Keratinocyte (primary cell): Measurements from ENCODE around the gene PDE1C. TPM values are rescaled to one million over a fixed set of nuclear protein-coding genes. Genes with fewer than 3 reads are reported as not detected.

Experiments used
- DNase-seq: peaks from one replicate; pipeline ENCODE4 v3.0.0-alpha.2; 2011; ENCODE audit warnings: low read depth, missing footprints, low spot score
- FAIRE-seq: peaks from 2 replicates; lab custom pipeline; 2011; peaks lifted over from hg19 to GRCh38; lab: Jason Lieb, UNC
- H2AFZ ChIP-seq: 2 replicates; pipeline ENCODE4 v1.6.0; 2012; ENCODE audit warnings: low read length, control low read depth, inconsistent platforms; ENCODE audit not compliant: control insufficient read depth
- H3K27ac ChIP-seq: 2 replicates; pipeline ENCODE4 v1.5.1; 2011; ENCODE audit warnings: low read length; ENCODE audit not compliant: control insufficient read depth, insufficient read depth
- H3K27me3 ChIP-seq: 3 replicates; pipeline ENCODE4 v1.6.0; 2011; ENCODE audit warnings: low read length; ENCODE audit not compliant: control insufficient read depth, insufficient read depth; ENCODE audit errors: extremely low read depth
- H3K36me3 ChIP-seq, 2 experiments: 2 replicates in 1 of 2; 3 replicates in 1 of 2; pipeline ENCODE4 v1.5.1; 2011; ENCODE audit warnings: low read length in 2 of 2, mild to moderate bottlenecking in 1 of 2; ENCODE audit not compliant: control insufficient read depth in 2 of 2, insufficient read depth in 2 of 2; ENCODE audit errors: extremely low read depth in 1 of 2
- H3K4me1 ChIP-seq: 3 replicates; pipeline ENCODE4 v1.5.1; 2011; ENCODE audit warnings: low read length; ENCODE audit not compliant: control insufficient read depth, insufficient read depth; ENCODE audit errors: extremely low read depth
- H3K4me2 ChIP-seq: 3 replicates; pipeline ENCODE4 v1.6.0; 2011; ENCODE audit warnings: low read depth, low read length; ENCODE audit not compliant: control insufficient read depth, insufficient read depth; ENCODE audit errors: extremely low read depth
- H3K4me3 ChIP-seq, 3 experiments: fragments of 200-600 bp in 1 of 3; sonication (generic) in 1 of 3; 2 replicates in 2 of 3; 3 replicates in 1 of 3; pipeline ENCODE4 v1.5.1; 2011 to 2016; ENCODE audit warnings: low read length in 3 of 3, mild to moderate bottlenecking in 3 of 3, control low read depth in 2 of 3, inconsistent platforms in 1 of 3, low read depth in 1 of 3, mixed read lengths in 1 of 3, mixed run types in 1 of 3, moderate library complexity in 1 of 3; ENCODE audit not compliant: control insufficient read depth in 2 of 3, insufficient read depth in 2 of 3; ENCODE audit errors: extremely low read depth in 1 of 3
- H3K79me2 ChIP-seq: 2 replicates; pipeline ENCODE4 v1.6.0; 2012; ENCODE audit warnings: low read length; ENCODE audit not compliant: control insufficient read depth, insufficient read depth
- H3K9ac ChIP-seq: 3 replicates; pipeline ENCODE4 v1.6.0; 2011; ENCODE audit warnings: low read length; ENCODE audit not compliant: control insufficient read depth, insufficient read depth; ENCODE audit errors: extremely low read depth
- H3K9me1 ChIP-seq: 3 replicates; pipeline ENCODE4 v1.6.0; 2011; ENCODE audit warnings: low read length; ENCODE audit not compliant: control insufficient read depth, insufficient read depth; ENCODE audit errors: extremely low read depth
- H3K9me3 ChIP-seq: 2 replicates; pipeline ENCODE4 v1.5.1; 2012; ENCODE audit warnings: low read depth, low read length; ENCODE audit not compliant: control insufficient read depth
- H4K20me1 ChIP-seq: 3 replicates; pipeline ENCODE4 v1.6.0; 2011; ENCODE audit warnings: low read length; ENCODE audit not compliant: control insufficient read depth, insufficient read depth; ENCODE audit errors: extremely low read depth
- EZH2 ChIP-seq: IDR thresholded peaks from one replicate; pipeline ENCODE4 v1.6.1; 2012; ENCODE audit warnings: inconsistent platforms, mild to moderate bottlenecking, low read length, moderate library complexity
- dilution Hi-C: fragments of 300-500 bp; cut with MboI; formaldehyde crosslinking; loops from one replicate; pipeline ENCODE4 v1.7.0; 2020; ENCODE audit warnings: low sequenced_read_pairs; ENCODE audit not compliant: extremely low pct_ligation_motif_present
- polyA plus RNA-seq, 5 experiments: library from polyadenylated mRNA; depleted of rRNA in 3 of 5; stranded (reverse) in 3 of 5; stranded (forward) in 1 of 5; unstranded in 1 of 5; fragments of >200 nt; gene quantifications; 1 replicate in 1 of 5; 2 replicates in 3 of 5; 3 replicates in 1 of 5; pipeline versions ENCODE4 v1.2.1 to v1.2.3, GENCODE V29; 2011 to 2012; ENCODE audit warnings: missing spikeins in 2 of 5, low read depth in 1 of 5, low replicate concordance in 1 of 5
- TF ChIP-seq, protein P1 (sequence below), 3 experiments: IDR thresholded peaks in 1 of 3; conservative IDR thresholded peaks in 1 of 3; optimal IDR thresholded peaks in 1 of 3; 2 replicates in 2 of 3; 3 replicates in 1 of 3; pipeline versions ENCODE3 to v1.5.1; 2011; ENCODE audit warnings: low read length in 3 of 3, mild to moderate bottlenecking in 3 of 3, moderate library complexity in 2 of 3, control low read depth in 1 of 3, inconsistent platforms in 1 of 3; ENCODE audit not compliant: insufficient read depth in 2 of 3; ENCODE audit errors: extremely low read depth in 1 of 3

Gene PDE1C
- polyA plus RNA-seq, 1 donor (not counting 4 experiments of a cell fraction or from before 2014, with no cell fraction given) = 2.5 TPM

DNA sequence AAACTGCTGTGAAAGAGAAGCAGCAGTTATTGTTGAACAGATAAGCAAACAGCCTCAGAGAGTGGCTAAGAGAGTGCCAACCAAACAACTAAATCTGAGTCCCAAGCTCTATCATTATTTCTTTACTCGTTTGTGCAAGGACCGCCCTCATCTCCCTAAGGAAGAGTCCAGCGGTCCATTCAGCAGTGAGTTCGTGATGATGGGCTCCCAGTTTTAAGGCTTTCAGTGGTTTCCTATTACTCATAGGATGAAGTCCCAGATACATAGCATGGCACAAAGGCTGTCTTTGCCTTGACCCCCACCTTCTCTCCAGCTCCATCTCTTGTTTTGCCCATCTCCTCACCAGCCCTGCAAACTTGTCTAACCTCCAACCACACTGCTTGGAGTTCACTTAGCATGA, 24.3 kb upstream of the PDE1C start:
- DNase-seq (no peak), FAIRE-seq (no peak)
- Histone ChIP-seq H3K4me1 (peaks cover 7% of the 10 kb centered on the region), H3K36me3 (no peaks in the 10 kb centered on the region), H3K27ac (no peak overlapping the region), H4K20me1 (no peaks in the 10 kb centered on the region), H2AFZ (no peak overlapping the region), H3K4me2 (no peak overlapping the region), H3K9me1 (no peaks in the 10 kb centered on the region), H3K27me3 (no peaks in the 10 kb centered on the region), H3K4me3 (no peak overlapping the region), H3K9ac (no peak overlapping the region), H3K9me3 (no peaks in the 10 kb centered on the region), H3K79me2 (no peaks in the 10 kb centered on the region)
- dilution Hi-C loops = no loop called here
- TF ChIP-seq, protein P1, sequence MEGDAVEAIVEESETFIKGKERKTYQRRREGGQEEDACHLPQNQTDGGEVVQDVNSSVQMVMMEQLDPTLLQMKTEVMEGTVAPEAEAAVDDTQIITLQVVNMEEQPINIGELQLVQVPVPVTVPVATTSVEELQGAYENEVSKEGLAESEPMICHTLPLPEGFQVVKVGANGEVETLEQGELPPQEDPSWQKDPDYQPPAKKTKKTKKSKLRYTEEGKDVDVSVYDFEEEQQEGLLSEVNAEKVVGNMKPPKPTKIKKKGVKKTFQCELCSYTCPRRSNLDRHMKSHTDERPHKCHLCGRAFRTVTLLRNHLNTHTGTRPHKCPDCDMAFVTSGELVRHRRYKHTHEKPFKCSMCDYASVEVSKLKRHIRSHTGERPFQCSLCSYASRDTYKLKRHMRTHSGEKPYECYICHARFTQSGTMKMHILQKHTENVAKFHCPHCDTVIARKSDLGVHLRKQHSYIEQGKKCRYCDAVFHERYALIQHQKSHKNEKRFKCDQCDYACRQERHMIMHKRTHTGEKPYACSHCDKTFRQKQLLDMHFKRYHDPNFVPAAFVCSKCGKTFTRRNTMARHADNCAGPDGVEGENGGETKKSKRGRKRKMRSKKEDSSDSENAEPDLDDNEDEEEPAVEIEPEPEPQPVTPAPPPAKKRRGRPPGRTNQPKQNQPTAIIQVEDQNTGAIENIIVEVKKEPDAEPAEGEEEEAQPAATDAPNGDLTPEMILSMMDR (optimal IDR thresholded peaks at IDR 0.05 in 1 of 3, IDR thresholded peaks at IDR 0.05 in 1 of 3, conservative IDR thresholded peaks at IDR 0.05 in 1 of 3; ENCODE audit: extremely low read depth in 1 of 3, insufficient read depth in 2 of 3, low read length in 3 of 3) = no peak
- TF ChIP-seq EZH2 = no peak

DNA sequence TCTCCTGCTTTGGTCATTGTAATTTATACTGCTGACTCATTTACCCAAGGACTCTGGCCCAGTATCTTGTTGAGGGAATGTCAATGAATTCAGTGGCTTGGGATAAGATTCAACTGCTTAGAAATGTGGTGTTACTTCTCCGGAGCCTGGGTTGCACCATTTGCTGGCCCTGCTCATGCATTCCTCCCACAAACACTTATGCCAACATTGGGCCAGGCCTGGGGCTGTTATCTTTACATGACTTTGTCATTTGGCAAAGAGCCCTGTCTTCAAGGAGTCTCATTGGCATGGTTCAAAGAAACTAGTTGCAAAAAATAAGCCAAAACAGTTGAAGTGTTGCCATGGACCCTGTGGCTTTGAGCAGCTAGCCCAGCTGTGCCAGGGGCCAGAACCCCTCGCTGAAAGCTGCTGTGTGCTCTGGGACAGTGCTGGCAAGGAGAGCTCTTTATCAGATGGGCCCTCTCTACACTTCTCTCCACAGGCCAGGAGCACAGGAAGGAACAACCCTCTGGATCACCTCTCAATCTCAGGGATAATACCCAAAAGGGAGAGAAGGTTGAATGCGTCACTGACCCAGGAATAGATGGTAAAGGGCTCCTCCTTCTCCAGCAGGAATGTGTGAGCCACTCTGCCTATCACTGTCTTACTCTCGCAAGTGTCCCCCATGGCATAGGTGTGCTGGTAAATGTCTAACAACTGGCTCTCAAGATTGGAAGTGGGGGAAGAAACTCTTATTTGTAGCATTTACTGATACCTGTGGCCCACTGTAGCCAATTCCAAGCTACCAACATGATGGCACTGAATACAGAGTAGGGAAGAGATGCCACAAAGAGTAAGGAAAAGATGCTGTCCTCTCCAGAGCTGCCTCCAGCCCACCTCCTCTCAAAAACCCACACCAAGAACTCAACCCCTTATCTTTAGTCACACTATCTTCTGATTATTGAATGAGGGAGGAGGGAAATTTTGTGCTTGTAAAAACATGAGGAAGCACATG, 23.5 kb upstream of the PDE1C start:
- peak; percentile 77 for FAIRE-seq
- Histone ChIP-seq H3K9ac (no peak overlapping the region), H3K4me1 (peaks cover 7% of the 10 kb centered on the region), H3K4me3 (no peak overlapping the region), H3K9me1 (no peaks in the 10 kb centered on the region), H3K27me3 (no peaks in the 10 kb centered on the region), H3K79me2 (no peaks in the 10 kb centered on the region), H3K27ac (no peak overlapping the region), H3K9me3 (no peaks in the 10 kb centered on the region), H3K36me3 (no peaks in the 10 kb centered on the region), H2AFZ (no peak overlapping the region), H4K20me1 (no peaks in the 10 kb centered on the region), H3K4me2 (peak overlapping the region; percentile 6)
- no peak for DNase-seq
- TF ChIP-seq EZH2 = no peak
- TF ChIP-seq, protein P1 (optimal IDR thresholded peaks at IDR 0.05 in 1 of 3, IDR thresholded peaks at IDR 0.05 in 1 of 3, conservative IDR thresholded peaks at IDR 0.05 in 1 of 3; ENCODE audit: extremely low read depth in 1 of 3, insufficient read depth in 2 of 3, low read length in 3 of 3) = no peak
- dilution Hi-C loops = no loop called here
